ENCODE measurements around the gene FBN3. TPM values are rescaled to one million over a fixed set of nuclear protein-coding genes. Genes with fewer than 3 reads are reported as not detected.

Gene FBN3
- total and polyA plus RNA-seq, 8 donors: 0.08 to 0.55 TPM; not detected in 6

- intact Hi-C loops (cut with DNase I; ENCODE audit: low total_unique reads): no loop called here
- WGBS, 5 donors: 81 to 87% (median 84%) methylated on average over 15 to 19 of the region's 19 CpGs
- TF ChIP-seq CTCF (IDR thresholded peaks at IDR 0.05): no peak
- TF ChIP-seq EP300 (IDR thresholded peaks at IDR 0.05): no peak
- no peak for TF ChIP-seq POLR2A (IDR thresholded peaks at IDR 0.05)
- no peak for TF ChIP-seq POLR2AphosphoS5 (IDR thresholded peaks at IDR 0.05)
- Histone ChIP-seq H3K9me3 (peaks cover 5 to 29% (median 18%) of the 10 kb centered on the region in 4 donors), H3K4me3 (no peak overlapping the region), H3K36me3 (no peaks in the 10 kb centered on the region), H3K4me1 (no peaks in the 10 kb centered on the region), H3K27me3 (peaks cover 0 to 27% (median 0%) of the 10 kb centered on the region in 3 donors), H3K27ac (no peak overlapping the region)
- no peak for DNase-seq
These were observed 59.5 kb downstream of the FBN3 start for GRCh38 chr19:8089664-8090601.

- intact Hi-C loops (cut with DNase I; ENCODE audit: low total_unique reads): no loop called here
- peaks cover 0 to 20% (median 9%) of the 10 kb centered on the region in 4 donors for H3K9me3 ChIP-seq
- no peak for TF ChIP-seq EP300 (IDR thresholded peaks at IDR 0.05)
- no peak for TF ChIP-seq POLR2A (IDR thresholded peaks at IDR 0.05)
- no peak for TF ChIP-seq CTCF (IDR thresholded peaks at IDR 0.05)
- no peak for TF ChIP-seq POLR2AphosphoS5 (IDR thresholded peaks at IDR 0.05)
- no peaks in the 10 kb centered on the region for H3K36me3 ChIP-seq
- H3K27me3 ChIP-seq: peaks cover 0 to 27% (median 0%) of the 10 kb centered on the region in 3 donors
- no peak overlapping the region for H3K27ac ChIP-seq
- 76 to 87% (median 80%) methylated on average over 8 of the region's 8 CpGs for WGBS, 5 donors
- no peak for DNase-seq
- no peak overlapping the region for H3K4me3 ChIP-seq
- no peaks in the 10 kb centered on the region for H3K4me1 ChIP-seq
These were observed 60.4 kb downstream of the FBN3 start for GRCh38 chr19:8088752-8089663.

- no peak overlapping the region for H3K27ac ChIP-seq
- intact Hi-C loops (cut with DNase I; ENCODE audit: low total_unique reads): no loop called here
- H3K4me3 ChIP-seq: no peak overlapping the region
- DNase-seq: no peak
- H3K4me1 ChIP-seq: no peaks in the 10 kb centered on the region
- peaks cover 0 to 27% (median 0%) of the 10 kb centered on the region in 3 donors for H3K27me3 ChIP-seq
- WGBS, 5 donors: 85 to 99% (median 96%) methylated on average over 5 to 15 of the region's 15 CpGs
- no peak for TF ChIP-seq EP300 (IDR thresholded peaks at IDR 0.05)
- no peak for TF ChIP-seq CTCF (IDR thresholded peaks at IDR 0.05)
- TF ChIP-seq POLR2A (IDR thresholded peaks at IDR 0.05): no peak
- TF ChIP-seq POLR2AphosphoS5 (IDR thresholded peaks at IDR 0.05): no peak
- H3K36me3 ChIP-seq: no peaks in the 10 kb centered on the region
- H3K9me3 ChIP-seq: peaks cover 0 to 10% (median 2%) of the 10 kb centered on the region in 4 donors
These were observed 61.5 kb downstream of the FBN3 start for GRCh38 chr19:8087876-8088275.

GRCh38 chr19:8086849-8087248 is 62.5 kb downstream of the FBN3 start:
- Histone ChIP-seq H3K9me3 (peaks cover 0 to 10% (median 2%) of the 10 kb centered on the region in 4 donors), H3K36me3 (no peaks in the 10 kb centered on the region), H3K27me3 (peaks cover 0 to 27% (median 0%) of the 10 kb centered on the region in 3 donors), H3K27ac (no peak overlapping the region), H3K4me1 (no peaks in the 10 kb centered on the region), H3K4me3 (no peak overlapping the region)
- DNase-seq: no peak
- WGBS, 5 donors: 86 to 96% (median 93%) methylated on average over 11 to 13 of the region's 13 CpGs
- TF ChIP-seq POLR2AphosphoS5 (IDR thresholded peaks at IDR 0.05): no peak
- TF ChIP-seq CTCF (IDR thresholded peaks at IDR 0.05): no peak
- TF ChIP-seq POLR2A (IDR thresholded peaks at IDR 0.05): no peak
- no peak for TF ChIP-seq EP300 (IDR thresholded peaks at IDR 0.05)
- intact Hi-C loops (cut with DNase I; ENCODE audit: low total_unique reads): no loop called here

All from stomach (tissue), 9 donors.